Ovary (tissue), 3 donors: ENCODE measurements around the gene ALOX12B.

Source experiments
- CTCF ChIP-seq, 3 donors: fragments of 450-650 bp in 2 of 3; fragments of 200-600 bp in 1 of 3; IDR thresholded peaks; one replicate each; pipeline versions ENCODE4 v1.5.1 to v1.8.0; 2016 to 2022; ENCODE audit warnings: antibody characterized with exemption in 3 of 3, mild to moderate bottlenecking in 1 of 3
- EP300 ChIP-seq: sonication (generic); formaldehyde crosslinking; IDR thresholded peaks from one replicate; pipeline ENCODE4 v1.6.1; 2017; ENCODE audit warnings: antibody characterized with exemption
- POLR2A ChIP-seq: fragments of 450-650 bp; IDR thresholded peaks from one replicate; pipeline ENCODE4 v1.6.1; 2017; ENCODE audit warnings: antibody characterized with exemption, mild to moderate bottlenecking, moderate library complexity
- donor health status: DM: no; HTN: no; CAD: no.

- no peak for TF ChIP-seq CTCF (IDR thresholded peaks at IDR 0.05)
- TF ChIP-seq POLR2A, result no peak
- no peak for TF ChIP-seq EP300
These were observed 13.2 kb upstream of the ALOX12B start for GRCh38 chr17:8100763-8101162.
